ELF-1 (cell line): ENCODE data around the gene VKORC1.
"Not testable (repeated sequence)": the region's sequence is repeated elsewhere in the genome, so short reads cannot be mapped to it uniquely, and the experiment has no call there.

ENCODE experiments used
- DNase-seq: peaks from one replicate; pipeline ENCODE4 v3.0.0-alpha.2; 2016; ENCODE audit warnings: low read depth, low spot score

The VKORC1 gene

GRCh38 chr16:31094424-31095120 is at the start of gene VKORC1:
VKORC1 (minus strand) TSS chr16:31094797; CDS start chr16:31094729, 68 bp downstream.
- DNase-seq: peak; percentile 99

- no peak for DNase-seq
These were observed 49.1 kb upstream of the VKORC1 start for GRCh38 chr16:31143694-31144148.

GRCh38 chr16:31143011-31143693 is 48.6 kb upstream of the VKORC1 start:
- no peak for DNase-seq

- DNase-seq: peak; percentile 99
These were observed 47.8 kb upstream of the VKORC1 start for GRCh38 chr16:31142109-31143010.

GRCh38 chr16:31141489-31142108 is 47.0 kb upstream of the VKORC1 start:
- DNase-seq: no peak

GRCh38 chr16:31141071-31141469 is 46.5 kb upstream of the VKORC1 start:
- not testable (repeated sequence) for DNase-seq

- DNase-seq: peak; percentile 90
These were observed 44.3 kb upstream of the VKORC1 start for GRCh38 chr16:31138621-31139578.

GRCh38 chr16:31136822-31137499 is 42.4 kb upstream of the VKORC1 start:
- DNase-seq: not testable (repeated sequence)

- DNase-seq: no peak
These were observed 41.7 kb upstream of the VKORC1 start for GRCh38 chr16:31136287-31136662.

- peak; percentile 75 for DNase-seq
These were observed 41.1 kb upstream of the VKORC1 start, which contains the start of gene PRSS8 for GRCh38 chr16:31135535-31136286. PRSS8 (minus strand) TSS chr16:31135727; CDS start chr16:31135498, 229 bp downstream.

GRCh38 chr16:31134625-31135534 is 40.3 kb upstream of the VKORC1 start:
- DNase-seq: peak; percentile 85

- peak; percentile 82 for DNase-seq
These were observed 39.5 kb upstream of the VKORC1 start for GRCh38 chr16:31134091-31134571.

GRCh38 chr16:31133046-31133501 is 38.5 kb upstream of the VKORC1 start:
- DNase-seq: no peak

GRCh38 chr16:31132303-31132979 is 37.8 kb upstream of the VKORC1 start:
- DNase-seq: no peak

- no peak for DNase-seq
These were observed 37.3 kb upstream of the VKORC1 start for GRCh38 chr16:31131841-31132271.

GRCh38 chr16:31131416-31131815 is 36.8 kb upstream of the VKORC1 start:
- no peak for DNase-seq

- peak; percentile 94 for DNase-seq
These were observed 36.3 kb upstream of the VKORC1 start for GRCh38 chr16:31130899-31131298.
